PC-9 (cell line): ENCODE results near the gene GPR68. TPM values are rescaled to one million over a fixed set of nuclear protein-coding genes. Genes with fewer than 3 reads are reported as not detected.

Experiments
- BruUV-seq: library from RNA; stranded (reverse); fragments of 400-500 nt; replicated peaks from 2 replicates; lab custom pipeline; 2021; lab: Mats Ljungman, UMichigan
- CTCF ChIA-PET: fragments of 300-600 bp; sonication (Branson Sonifier 250); formaldehyde crosslinking; loops from one replicate; lab custom pipeline; 2022; ENCODE audit warnings: antibody characterized with exemption; lab: Charles Lee
- POLR2A ChIA-PET: fragments of 300-600 bp; sonication (Branson Sonifier 250); formaldehyde crosslinking; loops from one replicate; lab custom pipeline; 2022; ENCODE audit warnings: antibody characterized with exemption; ENCODE audit not compliant: unreplicated experiment; lab: Charles Lee
- DNase-seq, 2 experiments: peaks; one replicate each; pipeline versions ENCODE4 v3.0.0 to v3.0.0-alpha.2; 2015 to 2022; ENCODE audit warnings: mixed read lengths in 1 of 2
- H2AFZ ChIP-seq: fragments of 200-600 bp; sonication (generic); 2 replicates; pipeline ENCODE4 v1.8.1; 2017; ENCODE audit warnings: antibody characterized with exemption
- H3F3A ChIP-seq: fragments of 200-600 bp; sonication (generic); 2 replicates; pipeline ENCODE4 v1.8.1; 2017; ENCODE audit warnings: antibody characterized with exemption, mild to moderate bottlenecking, low read depth; ENCODE audit not compliant: insufficient read depth
- H3K27ac ChIP-seq: fragments of 200-600 bp; sonication (generic); 2 replicates; pipeline ENCODE4 v1.6.1; 2016; ENCODE audit warnings: mixed run types
- H3K27me3 ChIP-seq: fragments of 200-600 bp; sonication (generic); 2 replicates; pipeline ENCODE4 v1.6.1; 2016; ENCODE audit warnings: low read depth, mixed run types; ENCODE audit not compliant: insufficient read depth
- H3K36me3 ChIP-seq: fragments of 200-600 bp; sonication (generic); 2 replicates; pipeline ENCODE4 v1.6.1; 2016; ENCODE audit warnings: low read depth, mixed run types
- H3K4me1 ChIP-seq: fragments of 200-600 bp; sonication (generic); replicated peaks from 2 replicates; pipeline ENCODE4 v1.6.1; 2016; ENCODE audit warnings: mixed run types; ENCODE audit not compliant: insufficient read depth
- H3K4me2 ChIP-seq: fragments of 200-600 bp; sonication (generic); 2 replicates; pipeline ENCODE4 v1.6.1; 2017; ENCODE audit warnings: mixed run types
- H3K4me3 ChIP-seq: fragments of 200-600 bp; sonication (generic); 2 replicates; pipeline ENCODE4 v1.6.1; 2016; ENCODE audit warnings: mixed run types
- H3K79me2 ChIP-seq: fragments of 200-600 bp; sonication (generic); 2 replicates; pipeline ENCODE4 v1.6.1; 2017; ENCODE audit warnings: low read depth, mixed run types
- H3K9me2 ChIP-seq: fragments of 200-600 bp; sonication (generic); 2 replicates; pipeline ENCODE4 v1.8.1; 2017; ENCODE audit warnings: mild to moderate bottlenecking; ENCODE audit not compliant: insufficient read depth
- H3K9me3 ChIP-seq: fragments of 200-600 bp; sonication (generic); 2 replicates; pipeline ENCODE4 v1.8.1; 2016; ENCODE audit warnings: low read depth; ENCODE audit not compliant: insufficient read depth
- H4K20me1 ChIP-seq: fragments of 200-600 bp; sonication (generic); 2 replicates; pipeline ENCODE4 v1.8.1; 2017; ENCODE audit not compliant: insufficient read depth
- CTCF ChIP-seq: fragments of 200-600 bp; sonication (generic); conservative IDR thresholded peaks from 2 replicates; pipeline ENCODE4 v1.6.1; 2017; ENCODE audit warnings: mixed run types, antibody characterized with exemption, mild to moderate bottlenecking, moderate library complexity
- EZH2 ChIP-seq: fragments of 200-600 bp; sonication (generic); IDR thresholded peaks from 2 replicates; pipeline ENCODE4 v1.8.0; 2017; ENCODE audit warnings: antibody characterized with exemption, low read depth
- intact Hi-C: fragments of 100-400 bp; cut with micrococcal nuclease; formaldehyde crosslinking; loops from one replicate; pipeline ENCODE4 v1.10.0; 2022; ENCODE audit not compliant: unreplicated experiment
- total RNA-seq: library from RNA; stranded (reverse); gene quantifications from 2 replicates; pipeline ENCODE4 v1.2.3, GENCODE V29; 2021

The GPR68 gene
- total RNA-seq, 1 experiment from 2014 or later, result not detected

DNA sequence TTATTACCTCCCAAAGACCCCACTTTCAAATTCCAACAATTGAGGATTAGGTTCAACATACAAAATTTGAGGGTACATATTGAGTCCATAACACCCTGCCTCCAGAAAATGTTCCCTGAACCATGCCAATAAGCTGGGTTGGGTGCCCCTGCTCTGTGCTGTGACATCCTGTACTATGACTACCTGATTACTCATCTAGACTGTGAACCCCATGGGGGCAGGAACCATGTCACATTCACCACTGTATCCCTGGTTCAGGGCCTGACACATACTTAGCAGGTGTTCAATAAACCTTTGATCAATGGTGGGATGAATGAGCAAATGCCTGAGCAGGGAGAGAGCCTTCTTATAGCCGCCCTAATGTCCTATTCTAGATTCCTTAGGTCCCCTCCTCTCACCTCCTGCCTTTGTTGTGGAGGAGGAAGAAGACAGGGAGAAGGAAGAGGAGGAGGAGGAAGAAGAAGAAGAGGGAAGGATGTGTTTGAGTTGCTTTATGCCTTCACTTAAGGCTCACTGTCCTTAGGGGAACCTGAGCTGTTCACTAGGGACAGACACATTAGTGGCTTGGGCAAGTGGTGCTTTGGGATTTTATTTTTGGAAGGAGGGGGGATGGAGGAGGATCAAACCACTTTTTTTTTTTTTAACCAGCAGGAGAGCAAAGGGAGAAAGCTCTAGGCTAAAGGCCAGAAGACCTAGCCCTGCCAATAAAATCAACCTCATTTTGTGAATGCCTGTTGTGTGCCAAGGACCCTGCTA is 21.3 kb downstream of the GPR68 start:
- H3F3A ChIP-seq, result peaks cover 6% of the 10 kb centered on the region; the same call in 1 of the 2 replicates
- no peak overlapping the region for H2AFZ ChIP-seq
- no peak overlapping the region for H3K4me2 ChIP-seq
- CTCF ChIA-PET, result no interaction called here
- no peaks in the 10 kb centered on the region for H3K36me3 ChIP-seq
- H3K27me3 ChIP-seq, result no peaks in the 10 kb centered on the region
- H3K27ac ChIP-seq, result no peak overlapping the region
- no peak for TF ChIP-seq EZH2
- no peak for TF ChIP-seq CTCF
- BruUV-seq, result no TSS peak
- H3K4me1 ChIP-seq, result peaks cover 9% of the 10 kb centered on the region
- no peaks in the 10 kb centered on the region for H3K79me2 ChIP-seq
- no peaks in the 10 kb centered on the region for H4K20me1 ChIP-seq
- no peak overlapping the region for H3K4me3 ChIP-seq
- no peak for DNase-seq
- intact Hi-C loops, result no loop called here
- no peaks in the 10 kb centered on the region for H3K9me3 ChIP-seq
- POLR2A ChIA-PET, result no interaction called here
- no peaks in the 10 kb centered on the region for H3K9me2 ChIP-seq

GRCh38 chr14:91221270-91221669 is 23.2 kb downstream of the GPR68 start:
- intact Hi-C loops, result no loop called here
- H3K36me3 ChIP-seq, result no peaks in the 10 kb centered on the region
- H3K79me2 ChIP-seq, result no peaks in the 10 kb centered on the region
- no peaks in the 10 kb centered on the region for H3K9me3 ChIP-seq
- no peaks in the 10 kb centered on the region for H3K9me2 ChIP-seq
- H4K20me1 ChIP-seq, result no peaks in the 10 kb centered on the region
- ChIA-PET CTCF (no interaction called here), POLR2A (no interaction called here)
- no peaks in the 10 kb centered on the region for H3K27me3 ChIP-seq
- H3F3A ChIP-seq, result no peaks in the 10 kb centered on the region
- no peak for TF ChIP-seq CTCF
- no peak for TF ChIP-seq EZH2
- H3K4me3 ChIP-seq, result no peak overlapping the region
- no peak for DNase-seq
- BruUV-seq, result no TSS peak
- no peaks in the 10 kb centered on the region for H3K4me1 ChIP-seq
- no peak overlapping the region for H2AFZ ChIP-seq
- no peak overlapping the region for H3K4me2 ChIP-seq
- no peak overlapping the region for H3K27ac ChIP-seq

- TF ChIP-seq EZH2 (no peak), CTCF (no peak)
- H4K20me1 ChIP-seq, result no peaks in the 10 kb centered on the region
- no peaks in the 10 kb centered on the region for H3K36me3 ChIP-seq
- H3K79me2 ChIP-seq, result no peaks in the 10 kb centered on the region
- no peak for DNase-seq
- H3K4me2 ChIP-seq, result no peak overlapping the region
- no peaks in the 10 kb centered on the region for H3K4me1 ChIP-seq
- no peak overlapping the region for H3K4me3 ChIP-seq
- no peak overlapping the region for H2AFZ ChIP-seq
- intact Hi-C loops, result no loop called here
- no peaks in the 10 kb centered on the region for H3F3A ChIP-seq
- CTCF ChIA-PET, result no interaction called here
- H3K27me3 ChIP-seq, result no peaks in the 10 kb centered on the region
- H3K9me3 ChIP-seq, result no peaks in the 10 kb centered on the region
- H3K27ac ChIP-seq, result no peak overlapping the region
- no peaks in the 10 kb centered on the region for H3K9me2 ChIP-seq
- POLR2A ChIA-PET, result no interaction called here
- no TSS peak for BruUV-seq
These were observed 23.9 kb downstream of the GPR68 start for GRCh38 chr14:91220581-91221000.
